Thoracic aorta (tissue), 2 donors: ENCODE measurements around the gene SORCS1. TPM values are rescaled to one million over a fixed set of nuclear protein-coding genes. Genes with fewer than 3 reads are reported as not detected.

Experiments
- ATAC-seq: fragments of 150-250 bp; one replicate; pipeline ENCODE4 v1.8.0; 2017; ENCODE audit warnings: low read depth; ENCODE audit not compliant: insufficient number of reproducible peaks, low FRiP score
- DNase-seq: peaks from one replicate; pipeline ENCODE4 v3.0.0-alpha.2; 2020; ENCODE audit warnings: low spot score
- H3K27ac ChIP-seq, 2 donors: fragments of 200-600 bp; sonication (generic); 1 replicate in 1 of 2; 2 replicates in 1 of 2; pipeline ENCODE4 v1.5.1; 2016; ENCODE audit warnings: mild to moderate bottlenecking in 2 of 2, moderate library complexity in 2 of 2
- H3K27me3 ChIP-seq: fragments of 200-600 bp; sonication (generic); replicated peaks from 2 replicates; pipeline ENCODE4 v1.6.0; 2016; ENCODE audit warnings: mild to moderate bottlenecking; ENCODE audit not compliant: insufficient read depth
- H3K36me3 ChIP-seq: fragments of 200-600 bp; sonication (generic); one replicate; pipeline ENCODE4 v1.5.1; 2016
- H3K4me1 ChIP-seq, 2 donors: fragments of 200-600 bp; sonication (generic); 1 replicate in 1 of 2; 2 replicates in 1 of 2; pipeline versions ENCODE4 v1.5.1 to v1.6.0; 2016; ENCODE audit warnings: low read depth in 2 of 2, mild to moderate bottlenecking in 1 of 2; ENCODE audit not compliant: control insufficient read depth in 1 of 2
- H3K4me3 ChIP-seq: fragments of 200-600 bp; sonication (generic); 2 replicates; pipeline ENCODE4 v1.5.1; 2016; ENCODE audit warnings: mild to moderate bottlenecking
- H3K9me3 ChIP-seq: fragments of 200-600 bp; sonication (generic); 2 replicates; pipeline ENCODE4 v1.5.1; 2016
- total RNA-seq, 2 donors: library from RNA; depleted of rRNA; stranded (reverse); fragments of >200 nt; gene quantifications; one replicate each; pipeline versions ENCODE4 v1.1.0 to v1.2.3, GENCODE V29; 2016
- TF ChIP-seq, protein P1 (sequence below): fragments of 200-600 bp; sonication (generic); IDR thresholded peaks from one replicate; pipeline ENCODE4 v1.5.1; 2019; ENCODE audit warnings: antibody characterized with exemption

Gene SORCS1
- total RNA-seq, 2 donors from 2014 or later, result 0.27 to 1.1 TPM

- H3K4me3 ChIP-seq, result no peak overlapping the region
- H3K4me1 ChIP-seq, result no peaks in the 10 kb centered on the region
- ATAC-seq (no peak), DNase-seq (no peak)
- H3K36me3 ChIP-seq, result no peaks in the 10 kb centered on the region
- H3K27me3 ChIP-seq, result no peaks in the 10 kb centered on the region
- no peaks in the 10 kb centered on the region for H3K9me3 ChIP-seq
- H3K27ac ChIP-seq, result no peak overlapping the region
- TF ChIP-seq, protein P1, sequence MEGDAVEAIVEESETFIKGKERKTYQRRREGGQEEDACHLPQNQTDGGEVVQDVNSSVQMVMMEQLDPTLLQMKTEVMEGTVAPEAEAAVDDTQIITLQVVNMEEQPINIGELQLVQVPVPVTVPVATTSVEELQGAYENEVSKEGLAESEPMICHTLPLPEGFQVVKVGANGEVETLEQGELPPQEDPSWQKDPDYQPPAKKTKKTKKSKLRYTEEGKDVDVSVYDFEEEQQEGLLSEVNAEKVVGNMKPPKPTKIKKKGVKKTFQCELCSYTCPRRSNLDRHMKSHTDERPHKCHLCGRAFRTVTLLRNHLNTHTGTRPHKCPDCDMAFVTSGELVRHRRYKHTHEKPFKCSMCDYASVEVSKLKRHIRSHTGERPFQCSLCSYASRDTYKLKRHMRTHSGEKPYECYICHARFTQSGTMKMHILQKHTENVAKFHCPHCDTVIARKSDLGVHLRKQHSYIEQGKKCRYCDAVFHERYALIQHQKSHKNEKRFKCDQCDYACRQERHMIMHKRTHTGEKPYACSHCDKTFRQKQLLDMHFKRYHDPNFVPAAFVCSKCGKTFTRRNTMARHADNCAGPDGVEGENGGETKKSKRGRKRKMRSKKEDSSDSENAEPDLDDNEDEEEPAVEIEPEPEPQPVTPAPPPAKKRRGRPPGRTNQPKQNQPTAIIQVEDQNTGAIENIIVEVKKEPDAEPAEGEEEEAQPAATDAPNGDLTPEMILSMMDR, result no peak
Observed at GRCh38 chr10:106877574-106877973, 286.9 kb downstream of the SORCS1 start.

DNA sequence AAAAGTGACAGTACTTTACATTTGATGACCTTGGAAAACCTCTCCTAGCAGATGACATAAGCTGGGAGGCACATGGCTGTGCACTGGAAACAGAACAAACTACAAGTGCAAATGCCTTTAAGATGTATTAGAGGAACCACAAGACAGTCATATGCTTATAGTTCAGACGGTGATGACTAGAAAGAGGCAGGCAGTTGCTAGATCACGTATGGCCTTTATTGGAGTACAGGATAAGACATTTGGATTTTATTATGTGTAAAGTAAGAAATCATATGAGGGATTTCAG lies 290.0 kb downstream of the SORCS1 start:
- Histone ChIP-seq H3K36me3 (no peaks in the 10 kb centered on the region), H3K9me3 (no peaks in the 10 kb centered on the region), H3K27ac (no peak overlapping the region), H3K4me3 (no peak overlapping the region), H3K4me1 (no peaks in the 10 kb centered on the region), H3K27me3 (no peaks in the 10 kb centered on the region)
- ATAC-seq (no peak), DNase-seq (no peak)
- TF ChIP-seq, protein P1, result no peak

- H3K4me1 ChIP-seq, result no peaks in the 10 kb centered on the region
- H3K27me3 ChIP-seq, result no peaks in the 10 kb centered on the region
- no peak overlapping the region for H3K27ac ChIP-seq
- DNase-seq, result no peak
- ATAC-seq, result no peak
- no peaks in the 10 kb centered on the region for H3K36me3 ChIP-seq
- TF ChIP-seq, protein P1, result no peak
- no peak overlapping the region for H3K4me3 ChIP-seq
- H3K9me3 ChIP-seq, result no peaks in the 10 kb centered on the region
Observed at GRCh38 chr10:106873770-106874603, 290.5 kb downstream of the SORCS1 start.

- TF ChIP-seq, protein P1, result no peak
- H3K9me3 ChIP-seq, result no peaks in the 10 kb centered on the region
- H3K27ac ChIP-seq, result no peak overlapping the region
- H3K4me1 ChIP-seq, result no peaks in the 10 kb centered on the region
- DNase-seq (no peak), ATAC-seq (no peak)
- H3K36me3 ChIP-seq, result no peaks in the 10 kb centered on the region
- H3K27me3 ChIP-seq, result no peaks in the 10 kb centered on the region
- H3K4me3 ChIP-seq, result no peak overlapping the region
Observed at GRCh38 chr10:106872176-106872575, 292.3 kb downstream of the SORCS1 start.

GRCh38 chr10:106866244-106866845 lies 298.2 kb downstream of the SORCS1 start:
- Histone ChIP-seq H3K4me1 (no peaks in the 10 kb centered on the region), H3K27me3 (no peaks in the 10 kb centered on the region), H3K9me3 (no peaks in the 10 kb centered on the region), H3K4me3 (no peak overlapping the region), H3K27ac (no peak overlapping the region), H3K36me3 (no peaks in the 10 kb centered on the region)
- DNase-seq (no peak), ATAC-seq (no peak)
- TF ChIP-seq, protein P1, result no peak
